GM12878 (cell line): ENCODE results near the gene PAN3. TPM values are rescaled to one million over a fixed set of nuclear protein-coding genes. Genes with fewer than 3 reads are reported as not detected.
A peak's percentile ranks its signal among the peaks of the same experiment; 100 is the strongest.

Experiments used
- EP300 ChIP-seq, 2 experiments: fragments of 150-350 bp in 1 of 2; IDR thresholded peaks; 2 replicates each; pipeline ENCODE4 v1.6.1; 2011 to 2012; ENCODE audit warnings: low read depth in 2 of 2, low read length in 2 of 2, borderline replicate concordance in 1 of 2, improper control_type of control experiment in 1 of 2, inconsistent platforms in 1 of 2; ENCODE audit not compliant: control insufficient read depth in 1 of 2
- GATAD2B ChIP-seq: fragments of 450-650 bp; conservative IDR thresholded peaks from 2 replicates; pipeline ENCODE4 v1.6.1; 2017; ENCODE audit warnings: low read depth, mild to moderate bottlenecking, moderate library complexity
- HDAC2 ChIP-seq: fragments of 200-600 bp; sonication (generic); IDR thresholded peaks from 2 replicates; pipeline ENCODE4 v1.6.1; 2017
- IKZF1 ChIP-seq: fragments of 450-650 bp; conservative IDR thresholded peaks from 2 replicates; pipeline ENCODE4 v1.6.1; 2017; ENCODE audit warnings: antibody characterized with exemption, mild to moderate bottlenecking
- MEF2A ChIP-seq: IDR thresholded peaks from 2 replicates; pipeline ENCODE4 v1.6.1; 2011; ENCODE audit warnings: low read depth, mild to moderate bottlenecking, low read length, moderate library complexity; ENCODE audit not compliant: insufficient read depth
- MXI1 ChIP-seq: fragments of 150-350 bp; IDR thresholded peaks from 2 replicates; pipeline ENCODE4 v1.6.1; 2011; ENCODE audit warnings: low read depth, mild to moderate bottlenecking, inconsistent platforms, low read length, improper control_type of control experiment
- MYB ChIP-seq: fragments of 150-350 bp; IDR thresholded peaks from 2 replicates; pipeline ENCODE4 v1.6.1; 2014; ENCODE audit warnings: mild to moderate bottlenecking, low read depth, low read length, borderline replicate concordance
- NFYA ChIP-seq: IDR thresholded peaks from 2 replicates; pipeline ENCODE4 v1.6.1; 2011; ENCODE audit warnings: low read depth, mild to moderate bottlenecking, low read length, improper control_type of control experiment, borderline replicate concordance
- NR2F1 ChIP-seq: fragments of 450-650 bp; conservative IDR thresholded peaks from 2 replicates; pipeline ENCODE4 v1.6.1; 2017; ENCODE audit warnings: mild to moderate bottlenecking
- RAD51 ChIP-seq: fragments of 450-650 bp; IDR thresholded peaks from 2 replicates; pipeline ENCODE4 v1.6.1; 2016; ENCODE audit warnings: moderate library complexity, mild to moderate bottlenecking, inconsistent platforms
- RB1 ChIP-seq: fragments of 450-650 bp; formaldehyde crosslinking; IDR thresholded peaks from 2 replicates; pipeline ENCODE4 v1.6.1; 2017; ENCODE audit warnings: mild to moderate bottlenecking, borderline replicate concordance
- RUNX3 ChIP-seq: IDR thresholded peaks from 2 replicates; pipeline ENCODE4 v1.6.1; 2012; ENCODE audit warnings: low read length, inconsistent platforms
- SIN3A ChIP-seq: IDR thresholded peaks from 2 replicates; pipeline ENCODE4 v1.6.1; 2012; ENCODE audit warnings: low read depth, low read length, improper control_type of control experiment
- SIX5 ChIP-seq: IDR thresholded peaks from 2 replicates; pipeline ENCODE4 v1.6.1; 2011; ENCODE audit warnings: mild to moderate bottlenecking, low read depth, low read length, moderate library complexity; ENCODE audit not compliant: severe bottlenecking
- YBX1 ChIP-seq: fragments of 450-650 bp; IDR thresholded peaks from 2 replicates; pipeline ENCODE4 v1.6.1; 2016; ENCODE audit warnings: antibody characterized with exemption
- ZZZ3 ChIP-seq: IDR thresholded peaks from 2 replicates; pipeline ENCODE4 v1.6.1; 2011; ENCODE audit warnings: low read depth; ENCODE audit not compliant: control insufficient read depth, insufficient read length
- polyA plus RNA-seq, 11 experiments: library from polyadenylated mRNA; depleted of rRNA in 4 of 11; unstranded in 6 of 11; stranded (reverse) in 5 of 11; fragments of >200 nt; fragmentation: Nextera tagmentation in 4 of 11; fragmentation: Illumina TruSeq in 1 of 11; extraction: Ambion mirVana in 4 of 11; extraction: Trizol in 1 of 11; gene quantifications; 1 replicate in 1 of 11; 2 replicates in 10 of 11; pipeline versions ENCODE4 v1.2.1 to v1.2.3, GENCODE V29; 2011 to 2016; ENCODE audit warnings: inconsistent platforms in 2 of 11, missing spikeins in 2 of 11, low read depth in 1 of 11
- total RNA-seq, 4 experiments: library from RNA; depleted of rRNA in 3 of 4; stranded (reverse); fragments of >200 nt in 3 of 4; fragmentation: Illumina TruSeq in 1 of 4; extraction: Trizol in 1 of 4; gene quantifications; 2 replicates each; pipeline versions ENCODE4 v1.2.1 to v1.2.3, GENCODE V29; 2013 to 2021
- TF ChIP-seq, protein P1 (sequence below): fragments of 450-650 bp; IDR thresholded peaks from 2 replicates; pipeline ENCODE4 v1.6.1; 2017; ENCODE audit warnings: mild to moderate bottlenecking
- TF ChIP-seq, protein P2 (sequence below): fragments of 450-650 bp; IDR thresholded peaks from 2 replicates; pipeline ENCODE4 v1.6.1; 2017; ENCODE audit warnings: low read depth, mild to moderate bottlenecking, moderate library complexity
- TF ChIP-seq, protein P3 (sequence below): fragments of 450-650 bp; IDR thresholded peaks from 2 replicates; pipeline ENCODE4 v1.6.1; 2017; ENCODE audit warnings: antibody characterized with exemption, mild to moderate bottlenecking, moderate library complexity
- TF ChIP-seq, protein P4 (sequence below): fragments of 450-650 bp; formaldehyde crosslinking; IDR thresholded peaks from 2 replicates; pipeline ENCODE4 v1.4.0; 2020; ENCODE audit warnings: mild to moderate bottlenecking, moderate library complexity

The PAN3 gene
- total and polyA plus RNA-seq, 10 of the 15 experiments (the other 5 are each of a cell fraction or from before 2014, with no cell fraction given) = 13.0 to 33.3 (median 19.9) TPM

DNA sequence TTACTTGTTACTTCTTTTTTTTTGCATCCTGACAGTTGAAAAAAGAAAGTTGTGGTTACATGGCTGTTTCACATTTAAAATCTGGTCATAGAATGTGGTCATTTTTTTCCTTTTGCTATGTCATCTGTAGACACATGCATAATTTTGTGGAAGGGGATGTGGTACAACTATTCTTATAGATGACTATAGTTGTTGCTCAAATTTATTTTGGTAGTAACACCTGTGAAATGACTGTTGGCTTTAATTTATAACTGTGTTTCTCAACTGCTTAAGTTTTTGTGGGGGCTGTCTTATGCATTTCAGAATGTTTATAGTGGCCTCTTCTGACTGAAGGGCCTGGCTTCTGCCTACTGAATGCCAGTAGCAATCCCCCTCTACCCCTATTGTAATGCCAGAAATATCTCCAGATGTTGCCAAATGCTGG, 130.5 kb downstream of the PAN3 start (continued):
- TF ChIP-seq, protein P1, sequence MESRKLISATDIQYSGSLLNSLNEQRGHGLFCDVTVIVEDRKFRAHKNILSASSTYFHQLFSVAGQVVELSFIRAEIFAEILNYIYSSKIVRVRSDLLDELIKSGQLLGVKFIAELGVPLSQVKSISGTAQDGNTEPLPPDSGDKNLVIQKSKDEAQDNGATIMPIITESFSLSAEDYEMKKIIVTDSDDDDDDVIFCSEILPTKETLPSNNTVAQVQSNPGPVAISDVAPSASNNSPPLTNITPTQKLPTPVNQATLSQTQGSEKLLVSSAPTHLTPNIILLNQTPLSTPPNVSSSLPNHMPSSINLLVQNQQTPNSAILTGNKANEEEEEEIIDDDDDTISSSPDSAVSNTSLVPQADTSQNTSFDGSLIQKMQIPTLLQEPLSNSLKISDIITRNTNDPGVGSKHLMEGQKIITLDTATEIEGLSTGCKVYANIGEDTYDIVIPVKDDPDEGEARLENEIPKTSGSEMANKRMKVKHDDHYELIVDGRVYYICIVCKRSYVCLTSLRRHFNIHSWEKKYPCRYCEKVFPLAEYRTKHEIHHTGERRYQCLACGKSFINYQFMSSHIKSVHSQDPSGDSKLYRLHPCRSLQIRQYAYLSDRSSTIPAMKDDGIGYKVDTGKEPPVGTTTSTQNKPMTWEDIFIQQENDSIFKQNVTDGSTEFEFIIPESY = no peak
- no peak for TF ChIP-seq RB1
- TF ChIP-seq SIN3A = 0 out of 2 replicates have a peak, but pooled peaks have one; percentile 45
- TF ChIP-seq, protein P2, sequence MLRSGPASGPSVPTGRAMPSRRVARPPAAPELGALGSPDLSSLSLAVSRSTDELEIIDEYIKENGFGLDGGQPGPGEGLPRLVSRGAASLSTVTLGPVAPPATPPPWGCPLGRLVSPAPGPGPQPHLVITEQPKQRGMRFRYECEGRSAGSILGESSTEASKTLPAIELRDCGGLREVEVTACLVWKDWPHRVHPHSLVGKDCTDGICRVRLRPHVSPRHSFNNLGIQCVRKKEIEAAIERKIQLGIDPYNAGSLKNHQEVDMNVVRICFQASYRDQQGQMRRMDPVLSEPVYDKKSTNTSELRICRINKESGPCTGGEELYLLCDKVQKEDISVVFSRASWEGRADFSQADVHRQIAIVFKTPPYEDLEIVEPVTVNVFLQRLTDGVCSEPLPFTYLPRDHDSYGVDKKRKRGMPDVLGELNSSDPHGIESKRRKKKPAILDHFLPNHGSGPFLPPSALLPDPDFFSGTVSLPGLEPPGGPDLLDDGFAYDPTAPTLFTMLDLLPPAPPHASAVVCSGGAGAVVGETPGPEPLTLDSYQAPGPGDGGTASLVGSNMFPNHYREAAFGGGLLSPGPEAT = peak; percentile 94; the same call in 1 of the 2 replicates
- peak; percentile 95 for TF ChIP-seq MYB
- peak; percentile 68; the same call in 1 of the 2 replicates for TF ChIP-seq RAD51
- no peak for TF ChIP-seq NFYA
- peak; percentile 96 to 100 for TF ChIP-seq EP300 (IDR thresholded peaks at IDR 0.05; ENCODE audit: borderline replicate concordance in 1 of 2, control insufficient read depth in 1 of 2, low read depth in 2 of 2, low read length in 2 of 2)
- no peak for TF ChIP-seq SIX5
- TF ChIP-seq HDAC2 = no peak
- TF ChIP-seq YBX1 = no peak
- TF ChIP-seq NR2F1 = peak; percentile 81; the same call in 1 of the 2 replicates
- TF ChIP-seq MXI1 = peak; percentile 65
- TF ChIP-seq MEF2A = peak; percentile 99
- TF ChIP-seq GATAD2B = no peak; the same call in 1 of the 2 replicates
- peak; percentile 91 for TF ChIP-seq IKZF1
- TF ChIP-seq RUNX3 = peak; percentile 100
- TF ChIP-seq, protein P3, sequence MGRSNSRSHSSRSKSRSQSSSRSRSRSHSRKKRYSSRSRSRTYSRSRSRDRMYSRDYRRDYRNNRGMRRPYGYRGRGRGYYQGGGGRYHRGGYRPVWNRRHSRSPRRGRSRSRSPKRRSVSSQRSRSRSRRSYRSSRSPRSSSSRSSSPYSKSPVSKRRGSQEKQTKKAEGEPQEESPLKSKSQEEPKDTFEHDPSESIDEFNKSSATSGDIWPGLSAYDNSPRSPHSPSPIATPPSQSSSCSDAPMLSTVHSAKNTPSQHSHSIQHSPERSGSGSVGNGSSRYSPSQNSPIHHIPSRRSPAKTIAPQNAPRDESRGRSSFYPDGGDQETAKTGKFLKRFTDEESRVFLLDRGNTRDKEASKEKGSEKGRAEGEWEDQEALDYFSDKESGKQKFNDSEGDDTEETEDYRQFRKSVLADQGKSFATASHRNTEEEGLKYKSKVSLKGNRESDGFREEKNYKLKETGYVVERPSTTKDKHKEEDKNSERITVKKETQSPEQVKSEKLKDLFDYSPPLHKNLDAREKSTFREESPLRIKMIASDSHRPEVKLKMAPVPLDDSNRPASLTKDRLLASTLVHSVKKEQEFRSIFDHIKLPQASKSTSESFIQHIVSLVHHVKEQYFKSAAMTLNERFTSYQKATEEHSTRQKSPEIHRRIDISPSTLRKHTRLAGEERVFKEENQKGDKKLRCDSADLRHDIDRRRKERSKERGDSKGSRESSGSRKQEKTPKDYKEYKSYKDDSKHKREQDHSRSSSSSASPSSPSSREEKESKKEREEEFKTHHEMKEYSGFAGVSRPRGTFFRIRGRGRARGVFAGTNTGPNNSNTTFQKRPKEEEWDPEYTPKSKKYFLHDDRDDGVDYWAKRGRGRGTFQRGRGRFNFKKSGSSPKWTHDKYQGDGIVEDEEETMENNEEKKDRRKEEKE = no peak
- TF ChIP-seq, protein P4, sequence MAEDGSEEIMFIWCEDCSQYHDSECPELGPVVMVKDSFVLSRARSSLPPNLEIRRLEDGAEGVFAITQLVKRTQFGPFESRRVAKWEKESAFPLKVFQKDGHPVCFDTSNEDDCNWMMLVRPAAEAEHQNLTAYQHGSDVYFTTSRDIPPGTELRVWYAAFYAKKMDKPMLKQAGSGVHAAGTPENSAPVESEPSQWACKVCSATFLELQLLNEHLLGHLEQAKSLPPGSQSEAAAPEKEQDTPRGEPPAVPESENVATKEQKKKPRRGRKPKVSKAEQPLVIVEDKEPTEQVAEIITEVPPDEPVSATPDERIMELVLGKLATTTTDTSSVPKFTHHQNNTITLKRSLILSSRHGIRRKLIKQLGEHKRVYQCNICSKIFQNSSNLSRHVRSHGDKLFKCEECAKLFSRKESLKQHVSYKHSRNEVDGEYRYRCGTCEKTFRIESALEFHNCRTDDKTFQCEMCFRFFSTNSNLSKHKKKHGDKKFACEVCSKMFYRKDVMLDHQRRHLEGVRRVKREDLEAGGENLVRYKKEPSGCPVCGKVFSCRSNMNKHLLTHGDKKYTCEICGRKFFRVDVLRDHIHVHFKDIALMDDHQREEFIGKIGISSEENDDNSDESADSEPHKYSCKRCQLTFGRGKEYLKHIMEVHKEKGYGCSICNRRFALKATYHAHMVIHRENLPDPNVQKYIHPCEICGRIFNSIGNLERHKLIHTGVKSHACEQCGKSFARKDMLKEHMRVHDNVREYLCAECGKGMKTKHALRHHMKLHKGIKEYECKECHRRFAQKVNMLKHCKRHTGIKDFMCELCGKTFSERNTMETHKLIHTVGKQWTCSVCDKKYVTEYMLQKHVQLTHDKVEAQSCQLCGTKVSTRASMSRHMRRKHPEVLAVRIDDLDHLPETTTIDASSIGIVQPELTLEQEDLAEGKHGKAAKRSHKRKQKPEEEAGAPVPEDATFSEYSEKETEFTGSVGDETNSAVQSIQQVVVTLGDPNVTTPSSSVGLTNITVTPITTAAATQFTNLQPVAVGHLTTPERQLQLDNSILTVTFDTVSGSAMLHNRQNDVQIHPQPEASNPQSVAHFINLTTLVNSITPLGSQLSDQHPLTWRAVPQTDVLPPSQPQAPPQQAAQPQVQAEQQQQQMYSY (CRISPR knock-in tag) = no peak
- TF ChIP-seq ZZZ3 = no peak
